ENCODE data around the gene CMTM3.
"Not testable (repeated sequence)": the region's sequence is repeated elsewhere in the genome, so short reads cannot be mapped to it uniquely, and the experiment has no call there.

The CMTM3 gene

DNA sequence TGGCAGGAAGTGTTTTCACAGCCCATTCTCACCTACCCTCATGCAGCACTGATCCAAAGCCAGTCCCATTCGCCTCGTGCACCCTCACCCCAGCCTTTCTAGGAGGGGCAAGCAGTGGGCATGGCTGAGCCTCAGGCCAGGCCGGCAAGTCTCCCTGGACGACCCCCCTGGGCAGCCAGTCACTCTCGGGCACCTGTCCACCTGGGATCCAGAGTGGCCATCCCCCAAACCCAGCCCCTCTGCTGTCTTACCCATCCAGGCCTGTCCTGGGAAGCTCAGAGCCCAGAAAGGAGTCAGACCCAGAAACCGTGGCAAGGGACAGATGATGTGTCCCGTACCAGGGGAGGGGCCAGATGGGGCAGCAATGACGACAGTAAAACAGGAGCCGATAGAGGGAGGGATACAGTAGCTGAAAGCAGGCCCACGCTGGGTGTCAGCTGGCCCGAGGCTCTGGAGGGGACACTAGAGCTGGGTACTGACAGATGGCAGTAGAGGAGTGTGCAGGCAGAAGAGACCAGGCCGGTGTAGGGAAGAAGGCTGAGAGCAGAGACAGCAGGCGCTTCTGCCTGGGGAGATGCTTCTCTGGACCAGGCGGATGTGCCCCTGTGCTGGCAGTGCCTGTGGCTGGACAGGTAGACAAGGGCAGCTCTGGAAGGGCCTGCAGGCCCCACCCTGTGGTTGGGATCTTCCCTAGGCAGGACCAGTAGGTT is 5.8 kb downstream of the CMTM3 start:
- DNase-seq, result no peak

DNA sequence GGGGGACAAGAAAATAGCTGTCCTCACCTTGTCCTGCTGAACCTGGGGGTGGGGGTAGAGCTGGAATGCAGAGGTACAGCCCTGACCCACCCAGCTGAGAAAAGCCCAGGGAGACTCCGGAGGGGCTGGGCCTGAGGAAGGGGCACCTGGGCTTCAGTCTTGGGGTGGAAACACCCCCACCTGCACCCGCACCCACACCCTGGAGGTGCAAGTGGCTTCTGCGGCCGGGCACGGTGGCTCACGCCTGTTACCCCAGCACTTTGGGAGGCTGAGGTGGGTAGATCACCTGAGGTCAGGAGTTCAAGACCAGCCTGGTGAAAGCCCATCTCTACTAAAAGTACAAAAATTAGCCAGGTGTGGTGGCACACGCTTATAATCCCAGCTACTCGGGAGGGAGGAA is 7.4 kb downstream of the CMTM3 start:
- DNase-seq, result not testable (repeated sequence)

DNA sequence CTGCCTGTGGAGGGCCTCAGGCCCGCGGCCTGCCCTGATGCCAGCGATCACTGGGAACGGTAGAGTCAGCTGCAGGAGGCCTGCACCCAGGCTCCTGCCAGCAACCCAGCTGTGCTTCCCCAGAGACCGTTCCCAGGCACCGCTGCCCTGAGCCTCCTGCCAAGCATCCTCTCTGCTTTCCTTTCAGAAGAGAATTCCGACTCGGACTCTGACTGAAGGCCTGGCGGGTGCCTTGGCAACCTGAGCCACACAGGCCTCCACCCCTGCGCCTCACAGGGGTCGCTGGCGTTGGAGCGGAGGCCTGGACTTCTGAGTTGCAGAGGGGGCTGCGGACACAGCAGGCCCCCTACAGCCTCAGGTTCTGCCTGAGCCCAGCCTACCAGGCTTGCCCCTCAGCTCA is 7.9 kb downstream of the CMTM3 start:
- DNase-seq, result no peak

DNA sequence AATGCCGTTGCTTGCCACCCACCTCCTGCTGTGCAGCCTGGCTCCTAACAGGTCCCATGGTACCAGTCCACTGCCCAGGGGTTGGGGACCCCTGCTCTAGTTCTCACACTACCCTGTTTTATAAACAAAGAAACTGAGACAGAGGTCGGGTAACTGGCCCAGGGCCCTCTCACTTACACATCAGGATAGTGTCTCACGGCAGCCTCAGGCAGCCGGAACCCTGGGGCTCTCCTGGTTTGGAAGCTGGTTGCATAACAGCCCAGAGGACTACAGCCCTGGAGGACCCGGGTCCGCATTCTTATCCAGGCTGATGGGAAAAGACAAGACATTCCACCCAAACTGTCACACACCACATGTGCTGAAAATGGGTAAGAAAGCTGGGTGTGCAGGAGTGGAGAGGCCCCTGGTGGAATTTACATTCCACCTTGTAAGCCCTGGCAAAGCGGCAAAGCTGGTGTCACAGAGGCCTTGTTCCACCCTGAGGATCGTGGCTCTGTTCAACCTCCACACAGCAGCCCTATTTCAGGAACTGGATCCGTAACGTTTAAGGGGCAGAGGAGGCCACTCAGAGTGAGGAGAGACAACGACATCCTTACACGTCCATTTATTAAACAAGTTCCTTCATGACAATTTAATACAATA is 9.8 kb downstream of the CMTM3 start:
- no peak for DNase-seq

DNA sequence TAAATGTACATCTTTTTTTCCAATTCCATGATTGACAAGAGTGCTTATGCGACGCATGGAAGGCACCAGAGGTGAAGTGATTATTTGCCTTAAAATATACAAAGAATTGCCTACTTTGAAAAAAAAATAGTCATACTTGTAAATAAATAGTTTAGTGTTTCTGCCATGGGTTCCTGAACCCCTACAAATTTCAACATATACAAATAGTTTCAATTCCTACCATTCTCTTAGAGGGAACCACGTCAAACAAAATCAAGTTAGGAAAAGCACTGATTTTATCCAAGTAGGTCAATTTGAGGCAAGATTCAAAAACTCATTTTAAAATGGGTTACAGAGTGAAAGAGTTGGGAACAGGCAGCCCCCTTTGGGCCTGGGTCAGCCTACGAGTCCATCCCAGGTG is 11.7 kb downstream of the CMTM3 start:
- DNase-seq, result no peak

DNA sequence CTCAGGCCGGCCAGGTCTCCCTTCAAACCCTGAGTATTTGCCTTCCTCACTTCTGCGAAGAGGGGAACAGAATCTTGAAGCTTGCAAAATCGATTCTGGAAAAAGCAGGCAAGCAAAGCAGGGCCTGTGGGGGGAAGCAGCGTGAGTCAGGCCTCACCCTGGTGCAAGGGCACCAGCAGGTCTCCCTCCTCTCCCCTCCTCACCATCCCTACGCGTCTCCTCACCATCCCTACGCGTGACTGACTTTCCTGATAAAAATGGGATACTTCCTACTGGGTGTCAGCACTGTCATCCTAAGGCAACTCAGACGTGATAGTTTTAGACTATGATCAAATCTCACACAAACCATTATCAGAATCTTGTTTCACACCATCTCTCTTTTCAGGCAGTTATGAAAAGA is 12.1 kb downstream of the CMTM3 start:
- DNase-seq, result no peak

DNA sequence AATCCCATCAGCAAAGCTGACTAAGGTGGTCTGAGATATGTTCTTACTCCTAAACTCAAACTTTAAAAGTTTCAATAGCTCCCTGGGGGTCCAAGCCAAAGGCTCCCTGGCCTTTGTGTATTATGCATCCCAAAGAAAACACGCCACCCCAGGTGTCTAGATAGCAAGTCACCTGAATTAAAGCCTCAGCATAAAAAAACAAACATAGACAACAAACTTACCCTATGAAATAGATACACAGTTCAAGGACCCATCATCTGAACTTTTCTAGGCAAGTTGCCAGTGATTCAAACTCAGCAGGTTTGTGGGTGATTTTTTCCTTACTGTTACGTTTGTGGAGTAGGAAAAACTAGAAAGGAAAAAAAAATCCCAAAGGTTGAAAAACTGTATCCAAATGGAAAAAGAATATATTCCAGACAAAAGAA is 12.5 kb downstream of the CMTM3 start:
- DNase-seq, result no peak

DNA sequence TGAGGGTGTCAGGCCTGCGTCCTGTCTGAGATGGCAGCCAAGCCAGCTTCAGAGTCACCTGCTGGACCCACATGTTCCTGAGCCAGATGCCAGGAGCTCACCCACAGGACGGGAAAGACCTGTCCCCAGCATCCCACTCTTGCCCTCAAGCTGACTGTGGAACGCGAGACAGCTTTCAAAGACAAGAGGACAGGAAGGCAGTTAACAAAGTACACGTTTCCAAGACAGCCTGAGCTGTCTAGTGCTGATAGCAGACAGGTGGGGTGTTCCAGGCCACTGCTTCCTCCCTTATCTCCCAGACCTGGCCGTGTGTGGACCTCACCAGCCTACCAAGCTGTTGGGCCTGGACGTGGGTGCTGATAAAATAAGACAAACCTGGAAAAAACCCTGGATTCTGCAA is 13.2 kb downstream of the CMTM3 start:
- DNase-seq, result no peak

DNA sequence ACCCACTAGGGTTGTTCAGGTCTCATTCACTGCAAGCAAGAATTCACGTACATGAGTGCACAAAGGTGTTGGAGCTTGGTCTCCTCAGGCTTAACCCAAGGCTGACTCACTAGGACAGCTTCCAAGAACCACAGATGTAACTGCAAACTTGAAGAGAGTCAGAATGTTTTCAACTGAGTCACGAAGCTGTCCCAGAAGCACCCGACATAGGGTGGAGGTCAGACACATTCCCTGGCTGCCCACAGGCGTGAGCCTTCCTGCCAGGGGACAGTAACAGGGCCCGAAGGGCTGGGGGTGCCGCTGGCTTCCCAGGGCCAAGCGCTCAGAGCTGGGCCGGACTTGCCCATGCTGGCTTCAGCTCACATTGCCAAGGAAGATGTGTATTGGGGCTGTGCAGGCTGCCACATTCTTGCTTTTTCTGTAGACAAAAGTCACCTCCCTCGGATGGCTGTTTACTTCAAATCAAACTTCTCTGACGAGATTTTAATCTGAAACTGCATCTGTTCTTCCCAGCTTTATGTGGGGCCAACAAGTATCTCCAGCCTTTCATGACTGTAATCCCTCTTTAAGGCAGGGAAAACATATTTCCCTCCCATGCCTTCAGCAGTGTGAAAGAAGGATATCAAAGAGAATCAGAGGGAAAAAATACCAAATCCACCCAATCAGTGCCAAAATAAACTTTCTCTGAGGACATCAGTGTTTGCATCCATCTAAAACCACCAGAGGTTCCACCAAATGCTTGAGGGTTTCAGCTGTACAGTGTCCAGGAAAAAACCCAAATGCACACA is 14.3 kb downstream of the CMTM3 start:
- DNase-seq, result no peak

DNA sequence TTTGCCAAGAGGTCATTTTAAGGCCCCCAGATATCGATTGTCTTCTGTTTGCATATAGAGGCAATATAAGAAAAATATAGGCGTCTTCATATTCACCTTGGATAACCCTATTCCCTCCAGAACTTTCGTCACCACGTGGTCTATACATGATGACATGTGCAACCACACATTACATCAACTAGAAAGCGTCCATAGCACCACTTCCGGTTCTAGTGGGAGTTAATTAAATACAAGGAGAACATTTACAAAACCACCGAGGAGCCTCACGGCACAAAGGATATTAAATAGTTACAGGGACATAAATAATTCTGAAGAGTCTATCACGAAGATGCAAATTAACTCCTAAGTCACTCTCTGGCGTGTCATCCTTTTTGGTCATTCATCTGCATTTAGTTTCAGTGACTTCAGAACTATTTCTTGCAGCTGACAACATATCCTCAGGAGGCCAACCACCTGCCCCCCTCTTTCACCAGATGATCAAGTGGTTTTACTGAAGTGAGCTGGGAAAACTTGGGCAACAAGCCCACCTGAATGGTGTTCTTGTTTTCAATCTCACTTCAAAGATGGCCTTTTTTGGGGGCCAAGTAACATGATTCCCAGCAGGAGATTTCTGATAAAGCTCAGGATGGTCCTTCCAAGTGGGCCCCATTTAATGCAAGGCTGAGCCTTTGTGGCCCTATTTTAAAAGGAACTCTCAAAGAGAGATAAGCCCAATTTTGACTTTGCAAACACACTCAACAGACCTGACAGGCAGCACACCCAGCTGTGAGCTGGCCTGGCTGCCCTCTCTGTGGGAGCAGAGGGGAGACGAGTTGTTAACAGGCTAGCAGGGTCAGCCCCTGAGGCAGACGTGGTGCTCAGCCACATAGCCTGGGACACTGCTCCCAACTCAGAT is 15.3 kb downstream of the CMTM3 start:
- DNase-seq, result no peak

DNA sequence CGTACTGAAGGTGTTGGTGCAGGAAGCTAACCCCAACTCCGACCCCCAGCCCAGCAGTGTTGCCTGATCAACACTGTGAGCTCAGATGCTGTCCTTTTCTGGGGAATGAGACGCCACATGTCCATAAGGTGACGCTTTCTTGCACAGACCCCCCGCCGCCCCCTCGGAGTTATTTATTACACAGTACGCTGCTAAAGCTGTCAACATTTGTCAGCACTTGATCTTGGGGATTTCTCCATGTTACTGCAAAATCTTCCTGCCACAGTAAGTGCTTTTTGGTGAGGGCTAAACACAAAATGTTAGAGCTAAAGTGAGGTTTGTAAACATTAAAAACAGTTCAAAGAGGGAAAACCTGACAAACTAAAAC is 15.9 kb downstream of the CMTM3 start:
- no peak for DNase-seq

DNA sequence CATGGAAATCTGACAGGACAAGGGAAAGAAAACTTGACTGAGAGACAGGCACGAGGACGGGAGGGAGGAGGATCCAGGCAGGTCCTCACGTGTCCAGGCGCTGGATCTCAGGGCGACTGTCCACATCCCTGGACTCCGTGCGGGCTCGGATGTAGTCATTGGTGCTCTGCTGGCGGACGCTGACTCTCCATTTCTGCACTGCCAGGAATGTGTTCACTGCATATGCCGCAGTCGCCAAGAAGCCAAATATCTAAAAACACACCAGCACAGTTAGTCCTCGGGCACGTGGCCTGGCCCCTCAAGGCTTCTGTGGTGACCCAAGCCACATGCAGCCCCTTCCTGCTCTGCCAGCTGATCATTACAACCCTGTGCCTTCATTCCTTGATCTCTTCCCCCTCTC is 17.5 kb downstream of the CMTM3 start:
- DNase-seq, result no peak

DNA sequence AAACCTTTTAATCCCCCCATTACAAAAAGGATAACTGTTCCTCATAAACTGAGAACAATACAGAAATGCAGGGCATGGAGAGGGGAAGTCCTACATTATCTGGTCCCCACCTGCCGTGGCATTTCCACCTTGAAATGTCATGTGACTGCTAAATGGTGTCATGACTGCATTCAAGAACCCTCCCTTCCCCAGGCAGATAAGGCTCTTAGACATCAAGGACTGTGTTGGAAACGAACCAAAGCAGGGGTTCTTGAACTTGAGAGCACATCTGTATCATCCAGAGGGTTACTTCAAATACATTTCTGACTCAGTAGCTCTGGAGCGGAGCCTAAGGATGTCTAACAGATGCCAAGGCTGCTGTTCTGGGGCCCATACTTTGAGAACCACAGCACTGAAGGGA is 18.4 kb downstream of the CMTM3 start:
- no peak for DNase-seq

DNA sequence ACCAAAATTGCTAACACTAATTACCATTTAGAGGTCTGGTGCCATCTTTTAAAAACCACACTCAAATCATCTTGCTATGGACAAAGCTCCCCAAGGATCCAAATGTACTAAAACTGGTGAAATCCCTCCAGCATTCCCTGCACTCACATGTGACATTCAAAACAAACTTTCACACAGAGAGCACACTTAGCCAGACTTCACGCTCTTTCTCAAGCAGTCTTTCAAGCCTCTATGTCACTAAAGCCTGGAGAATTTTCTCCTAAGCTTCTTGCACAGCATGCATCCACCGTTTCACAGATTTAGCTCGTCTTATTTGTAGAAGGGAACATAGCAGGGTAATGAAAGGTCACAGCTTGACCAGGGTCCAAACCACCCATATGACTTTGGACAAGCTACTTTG is 19.3 kb downstream of the CMTM3 start:
- no peak for DNase-seq

DNA sequence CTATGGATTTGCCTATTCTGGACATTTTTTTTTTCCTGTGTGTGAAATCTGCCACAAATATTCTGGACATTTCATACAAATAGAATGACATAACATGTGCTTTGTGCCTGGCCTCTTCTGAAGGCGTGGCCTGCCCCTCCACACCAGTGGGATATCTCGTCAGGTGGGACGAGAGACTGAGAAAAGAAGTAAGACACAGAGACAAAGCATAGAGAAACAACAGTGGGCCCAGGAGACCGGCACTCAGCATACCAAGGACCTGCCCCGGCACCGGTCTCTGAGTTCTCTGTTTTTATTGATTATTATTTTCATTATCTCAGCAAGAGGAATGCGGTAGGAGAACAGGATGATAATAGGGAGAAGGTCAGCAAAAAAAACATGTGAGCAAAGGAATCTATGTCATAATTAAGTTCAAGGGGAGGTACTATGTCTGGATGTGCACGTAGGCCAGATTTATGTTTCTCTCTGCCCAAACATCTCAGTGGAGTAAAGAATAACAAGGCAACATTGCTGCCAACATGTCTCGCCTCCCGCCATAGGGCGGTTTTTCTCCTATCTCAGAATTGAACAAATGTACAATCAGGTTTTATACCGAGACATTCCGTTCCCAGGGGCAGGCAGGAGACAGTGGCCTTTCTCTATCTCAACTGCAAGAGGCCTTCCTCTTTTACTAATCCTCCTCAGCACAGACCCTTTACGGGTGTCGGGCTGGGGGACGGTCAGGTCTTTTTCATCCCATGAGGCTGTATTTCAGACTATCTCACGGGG is 23.3 kb downstream of the CMTM3 start:
- not testable (repeated sequence) for DNase-seq

DNA sequence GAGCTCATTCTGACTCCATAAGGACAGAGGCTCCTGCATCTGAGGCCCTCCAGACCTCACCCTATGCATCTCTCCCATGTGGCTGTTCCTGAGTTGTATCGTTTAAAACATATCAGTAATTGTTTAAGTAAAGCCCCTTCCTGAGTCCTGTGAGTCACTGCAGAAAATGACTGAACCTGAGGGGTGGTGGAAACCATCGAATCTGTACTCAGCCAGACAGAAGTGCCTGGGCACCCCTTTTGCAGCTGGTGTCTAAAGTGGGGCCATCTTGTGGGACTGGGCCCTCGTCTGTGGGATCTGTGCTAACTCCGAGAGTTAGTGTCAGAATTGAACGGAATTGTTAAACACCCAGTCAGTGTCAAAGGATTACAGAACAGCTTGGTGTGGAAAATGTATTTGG is 25.4 kb downstream of the CMTM3 start:
- no peak for DNase-seq

DNA sequence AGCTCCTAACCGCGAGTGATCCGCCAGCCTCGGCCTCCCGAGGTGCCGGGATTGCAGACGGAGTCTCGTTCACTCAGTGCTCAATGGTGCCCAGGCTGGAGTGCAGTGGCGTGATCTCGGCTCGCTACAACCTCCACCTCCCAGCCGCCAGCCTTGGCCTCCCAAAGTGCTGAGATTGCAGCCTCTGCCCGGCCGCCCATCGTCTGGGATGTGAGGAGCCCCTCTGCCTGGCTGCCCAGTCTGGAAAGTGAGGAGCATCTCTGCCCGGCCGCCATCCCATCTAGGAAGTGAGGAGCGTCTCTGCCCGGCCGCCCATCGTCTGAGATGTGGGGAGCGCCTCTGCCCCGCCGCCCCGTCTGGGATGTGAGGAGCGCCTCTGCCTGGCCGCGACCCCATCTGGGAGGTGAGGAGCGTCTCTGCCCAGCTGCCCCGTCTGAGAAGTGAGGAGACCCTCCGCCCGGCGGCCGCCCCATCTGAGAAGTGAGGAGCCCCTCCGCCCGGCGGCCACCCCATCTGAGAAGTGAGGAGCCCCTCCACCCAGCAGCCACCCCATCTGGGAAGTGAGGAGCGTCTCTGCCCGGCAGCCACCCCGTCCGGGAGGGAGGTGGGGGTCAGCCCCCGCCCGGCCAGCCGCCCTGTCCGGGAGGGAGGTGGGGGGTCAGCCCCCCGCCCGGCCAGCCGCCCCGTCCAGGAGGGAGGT is 26.2 kb downstream of the CMTM3 start:
- not testable (repeated sequence) for DNase-seq

DNA sequence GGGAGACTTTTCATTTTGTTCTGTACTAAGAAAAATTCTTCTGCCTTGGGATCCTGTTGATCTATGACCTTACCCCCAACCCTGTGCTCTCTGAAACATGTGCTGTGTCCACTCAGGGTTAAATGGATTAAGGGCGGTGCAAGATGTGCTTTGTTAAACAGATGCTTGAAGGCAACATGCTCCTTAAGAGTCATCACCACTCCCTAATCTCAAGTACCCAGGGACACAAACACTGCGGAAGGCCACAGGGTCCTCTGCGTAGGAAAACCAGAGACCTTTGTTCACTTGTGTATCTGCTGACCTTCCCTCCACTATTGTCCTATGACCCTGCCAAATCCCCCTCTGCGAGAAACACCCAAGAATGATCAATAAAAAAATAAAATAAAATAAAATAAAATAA is 27.1 kb downstream of the CMTM3 start:
- DNase-seq, result not testable (repeated sequence)

DNA sequence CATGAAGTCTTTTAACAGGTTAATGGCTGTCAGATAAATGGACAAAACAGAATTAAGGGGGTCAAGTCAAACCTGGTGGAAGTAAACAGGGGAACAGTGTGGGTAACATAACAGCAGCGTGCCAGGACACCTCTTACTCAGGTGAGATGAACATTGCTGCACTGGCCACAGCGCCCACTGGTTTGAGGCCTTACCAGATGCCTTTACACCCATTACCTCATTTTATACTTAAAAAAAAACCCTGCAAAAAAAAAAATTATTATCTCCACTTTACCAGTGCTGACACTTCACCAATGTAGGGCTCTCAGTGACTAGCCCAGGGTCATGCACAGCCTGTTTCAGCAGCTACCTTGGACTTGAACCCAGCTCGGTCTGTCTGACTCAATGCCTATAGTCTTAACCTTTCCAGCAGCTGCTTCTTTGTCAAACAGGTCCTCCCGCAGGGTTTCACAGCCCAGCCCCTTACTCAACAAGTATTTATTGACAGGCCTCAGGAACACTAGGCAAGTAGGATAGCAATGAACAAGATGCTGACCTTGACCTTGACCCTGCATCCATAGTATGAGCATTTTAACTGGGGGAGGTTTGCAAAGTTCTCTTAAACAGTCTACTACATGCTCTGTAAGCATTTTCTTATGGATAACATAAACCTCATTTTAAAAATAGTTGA is 30.2 kb downstream of the CMTM3 start:
- DNase-seq, result no peak

DNA sequence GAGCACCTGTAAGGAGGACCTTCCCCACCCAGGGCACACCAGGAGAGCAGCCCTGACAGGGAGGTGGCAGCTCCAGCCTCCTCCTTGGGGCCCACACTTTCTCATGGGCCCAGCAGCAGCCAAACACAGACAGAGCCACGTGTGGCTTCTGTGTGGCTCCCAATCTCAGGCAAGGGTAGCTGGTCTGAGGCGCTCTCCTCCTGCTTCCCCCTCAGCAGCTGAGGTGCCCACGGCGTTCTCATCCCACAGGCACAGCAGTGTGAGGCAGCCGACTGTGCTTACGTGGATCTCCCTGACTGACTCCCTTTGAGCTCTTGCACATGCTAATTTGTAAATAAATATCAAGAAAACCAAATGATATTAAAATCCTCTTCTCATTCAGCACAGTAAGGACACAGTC is 30.9 kb downstream of the CMTM3 start:
- no peak for DNase-seq

DNA sequence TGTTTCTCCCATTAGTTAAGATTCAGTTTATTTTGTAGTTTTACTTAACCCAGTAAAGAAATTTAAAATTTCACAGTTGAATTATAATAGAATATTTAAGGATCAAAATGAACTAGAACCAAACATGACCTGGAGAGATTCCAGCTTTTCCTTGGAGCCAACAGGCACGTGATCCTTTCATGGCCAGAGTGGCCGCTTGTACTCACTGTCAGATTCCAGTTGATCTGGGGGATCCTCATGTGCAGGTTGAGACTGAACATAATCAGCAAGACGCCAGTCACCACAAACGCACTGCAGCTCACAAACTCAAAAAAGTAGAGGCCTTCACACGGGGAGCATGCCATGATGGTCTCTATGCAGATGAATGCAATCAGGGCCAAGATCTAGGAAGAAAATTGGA is 31.7 kb downstream of the CMTM3 start:
- no peak for DNase-seq

Measured in 8988T (cell line).